Endothelial cell (in vitro differentiated cells): ENCODE data around the gene FOLR2. TPM values are rescaled to one million over a fixed set of nuclear protein-coding genes. Genes with fewer than 3 reads are reported as not detected.

Experiments
- DNase-seq: peaks from one replicate; pipeline ENCODE4 v3.0.0; 2021; ENCODE audit warnings: low spot score
- H3K27ac Mint-ChIP-seq: one replicate; pipeline ENCODE4 v1.8.0; 2021; ENCODE audit warnings: mixed read lengths, inconsistent platforms; ENCODE audit not compliant: unreplicated experiment
- H3K27me3 Mint-ChIP-seq: one replicate; pipeline ENCODE4 v1.8.0; 2021; ENCODE audit warnings: mild to moderate bottlenecking, moderate library complexity, mixed read lengths, inconsistent platforms; ENCODE audit not compliant: unreplicated experiment
- H3K36me3 Mint-ChIP-seq: one replicate; pipeline ENCODE4 v1.8.0; 2021; ENCODE audit warnings: mild to moderate bottlenecking, low read depth, mixed read lengths, inconsistent platforms; ENCODE audit not compliant: unreplicated experiment
- H3K4me1 Mint-ChIP-seq: one replicate; pipeline ENCODE4 v1.8.0; 2021; ENCODE audit warnings: mild to moderate bottlenecking, mixed read lengths, inconsistent platforms; ENCODE audit not compliant: unreplicated experiment
- H3K4me3 Mint-ChIP-seq: one replicate; pipeline ENCODE4 v1.8.0; 2021; ENCODE audit warnings: mild to moderate bottlenecking, mixed read lengths, inconsistent platforms; ENCODE audit not compliant: unreplicated experiment
- H3K9me3 Mint-ChIP-seq: one replicate; pipeline ENCODE4 v1.8.0; 2021; ENCODE audit warnings: mixed read lengths, inconsistent platforms; ENCODE audit not compliant: unreplicated experiment
- total RNA-seq: library from RNA; stranded (reverse); fragmentation: NEBNext Ultra II Directional; extraction: Animal tissue kit (Norgen Biotek cat#: 25700); gene quantifications from one replicate; pipeline ENCODE4 v1.2.1, GENCODE V29; 2021; ENCODE audit not compliant: unreplicated experiment
- TF ChIP-seq, protein P1 (sequence below): fragments of 200-600 bp; sonication (generic); IDR thresholded peaks from one replicate; pipeline ENCODE4 v1.5.0; 2021; ENCODE audit warnings: antibody characterized with exemption; ENCODE audit not compliant: unreplicated experiment

The FOLR2 gene
- total RNA-seq, 1 donor from 2014 or later, result not detected

DNA sequence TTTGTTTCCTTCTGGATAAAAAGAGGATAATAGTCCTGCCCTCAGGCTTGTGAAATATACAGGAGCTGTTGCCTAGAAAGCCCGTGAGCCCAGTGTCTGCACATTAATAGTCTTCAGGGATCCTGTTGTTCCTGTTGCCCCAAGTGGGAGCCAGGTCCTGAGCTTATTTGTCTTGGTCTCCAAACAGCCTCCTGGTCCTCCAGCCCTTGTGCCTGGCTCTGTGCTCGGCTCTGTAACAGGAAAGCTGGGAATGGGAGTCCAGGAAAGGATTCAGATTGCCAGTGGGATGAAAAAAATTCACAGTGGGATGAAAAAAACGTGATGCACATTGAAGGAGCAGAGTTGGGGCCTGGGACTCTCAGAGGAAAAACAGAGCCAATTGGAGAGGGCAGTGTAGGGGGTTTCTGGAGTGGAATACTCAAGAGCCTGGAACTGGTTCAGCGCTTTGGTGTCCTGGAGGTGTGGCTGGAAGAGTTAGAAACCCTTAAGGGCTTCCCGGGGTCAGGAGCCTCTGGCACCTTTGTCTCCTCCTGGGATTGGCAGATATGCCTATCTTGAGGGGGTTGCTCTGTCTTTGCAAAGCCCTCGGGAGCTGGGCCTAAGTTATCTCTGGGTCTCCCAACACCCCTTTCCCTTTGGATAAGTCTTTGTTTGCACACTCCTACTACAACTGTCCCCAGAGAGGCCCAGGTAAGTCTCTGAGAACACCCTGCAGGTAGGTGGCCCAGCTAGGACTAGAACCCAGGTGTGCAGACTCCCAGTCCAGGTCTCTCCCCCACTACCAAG is 5.7 kb downstream of the FOLR2 start:
- no peaks in the 10 kb centered on the region for H3K9me3 Mint-ChIP-seq
- H3K36me3 Mint-ChIP-seq, result peaks cover 3% of the 10 kb centered on the region
- peak overlapping the region; percentile 86 for H3K4me3 Mint-ChIP-seq
- DNase-seq, result no peak
- peaks cover 17% of the 10 kb centered on the region for H3K4me1 Mint-ChIP-seq
- TF ChIP-seq, protein P1, sequence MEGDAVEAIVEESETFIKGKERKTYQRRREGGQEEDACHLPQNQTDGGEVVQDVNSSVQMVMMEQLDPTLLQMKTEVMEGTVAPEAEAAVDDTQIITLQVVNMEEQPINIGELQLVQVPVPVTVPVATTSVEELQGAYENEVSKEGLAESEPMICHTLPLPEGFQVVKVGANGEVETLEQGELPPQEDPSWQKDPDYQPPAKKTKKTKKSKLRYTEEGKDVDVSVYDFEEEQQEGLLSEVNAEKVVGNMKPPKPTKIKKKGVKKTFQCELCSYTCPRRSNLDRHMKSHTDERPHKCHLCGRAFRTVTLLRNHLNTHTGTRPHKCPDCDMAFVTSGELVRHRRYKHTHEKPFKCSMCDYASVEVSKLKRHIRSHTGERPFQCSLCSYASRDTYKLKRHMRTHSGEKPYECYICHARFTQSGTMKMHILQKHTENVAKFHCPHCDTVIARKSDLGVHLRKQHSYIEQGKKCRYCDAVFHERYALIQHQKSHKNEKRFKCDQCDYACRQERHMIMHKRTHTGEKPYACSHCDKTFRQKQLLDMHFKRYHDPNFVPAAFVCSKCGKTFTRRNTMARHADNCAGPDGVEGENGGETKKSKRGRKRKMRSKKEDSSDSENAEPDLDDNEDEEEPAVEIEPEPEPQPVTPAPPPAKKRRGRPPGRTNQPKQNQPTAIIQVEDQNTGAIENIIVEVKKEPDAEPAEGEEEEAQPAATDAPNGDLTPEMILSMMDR, result no peak
- peaks cover 10% of the 10 kb centered on the region for H3K27me3 Mint-ChIP-seq
- peak overlapping the region; percentile 13 for H3K27ac Mint-ChIP-seq

- TF ChIP-seq, protein P1, result peak; percentile 16
- Mint-ChIP-seq H3K4me1 (peaks cover 13% of the 10 kb centered on the region), H3K36me3 (peaks cover 3% of the 10 kb centered on the region), H3K9me3 (no peaks in the 10 kb centered on the region), H3K4me3 (peak overlapping the region; percentile 86), H3K27ac (peak overlapping the region; percentile 67), H3K27me3 (peaks cover 9% of the 10 kb centered on the region)
- peak; percentile 91 for DNase-seq
Observed at GRCh38 chr11:72222907-72223614, 6.5 kb downstream of the FOLR2 start.

DNA sequence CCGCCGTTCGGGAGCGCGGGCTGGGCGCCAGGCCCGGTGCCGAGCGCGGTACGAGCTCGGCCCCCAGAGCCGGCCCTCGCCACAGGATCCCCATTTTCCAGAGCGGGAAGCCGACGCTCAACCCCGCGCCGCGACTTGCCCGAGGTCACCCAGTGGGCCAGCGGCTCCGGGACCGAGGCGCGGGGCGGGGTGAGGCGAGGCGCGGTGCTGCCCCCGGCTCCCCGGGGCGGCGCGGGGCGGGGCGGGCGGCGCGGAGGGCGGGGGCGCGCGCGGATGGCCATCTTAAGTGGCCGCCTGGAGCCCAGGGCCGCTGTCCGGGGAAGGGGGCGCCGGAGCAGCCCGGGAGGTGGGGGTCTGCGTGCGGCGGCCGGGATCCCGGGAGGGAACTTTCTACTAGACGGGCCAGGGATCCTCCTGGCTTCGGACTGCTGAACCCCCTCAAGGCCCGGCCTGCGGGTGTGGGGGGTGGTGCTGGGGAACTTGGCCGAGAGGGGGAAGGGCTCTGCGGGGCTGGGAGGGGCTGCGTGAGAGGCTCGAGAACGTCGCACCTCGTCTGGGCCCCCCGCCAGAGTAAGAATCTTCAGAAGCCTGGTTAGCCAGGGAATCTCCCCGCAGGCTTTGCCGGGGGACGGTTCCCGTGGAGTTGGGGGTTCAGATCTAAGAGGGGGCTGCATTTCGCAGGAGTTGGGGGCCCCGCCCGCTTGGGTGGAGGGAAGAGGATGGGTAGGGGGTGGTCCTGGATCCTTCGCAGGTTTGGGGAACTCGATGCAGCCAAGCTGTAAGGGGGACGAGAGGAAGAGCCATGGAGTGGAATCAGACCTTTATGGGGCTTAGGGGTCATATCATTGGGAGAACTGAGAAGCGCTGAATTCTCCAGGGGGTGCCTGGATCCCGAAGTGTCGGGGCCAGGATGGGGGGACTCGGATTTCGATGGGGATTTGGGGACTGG is 7.3 kb downstream of the FOLR2 start:
- DNase-seq, result peak; percentile 68
- no peaks in the 10 kb centered on the region for H3K9me3 Mint-ChIP-seq
- peak overlapping the region; percentile 64 for H3K27ac Mint-ChIP-seq
- H3K4me3 Mint-ChIP-seq, result peak overlapping the region; percentile 97
- H3K27me3 Mint-ChIP-seq, result peaks cover 9% of the 10 kb centered on the region
- TF ChIP-seq, protein P1, result no peak
- peaks cover 3% of the 10 kb centered on the region for H3K36me3 Mint-ChIP-seq
- H3K4me1 Mint-ChIP-seq, result peaks cover 11% of the 10 kb centered on the region

DNA sequence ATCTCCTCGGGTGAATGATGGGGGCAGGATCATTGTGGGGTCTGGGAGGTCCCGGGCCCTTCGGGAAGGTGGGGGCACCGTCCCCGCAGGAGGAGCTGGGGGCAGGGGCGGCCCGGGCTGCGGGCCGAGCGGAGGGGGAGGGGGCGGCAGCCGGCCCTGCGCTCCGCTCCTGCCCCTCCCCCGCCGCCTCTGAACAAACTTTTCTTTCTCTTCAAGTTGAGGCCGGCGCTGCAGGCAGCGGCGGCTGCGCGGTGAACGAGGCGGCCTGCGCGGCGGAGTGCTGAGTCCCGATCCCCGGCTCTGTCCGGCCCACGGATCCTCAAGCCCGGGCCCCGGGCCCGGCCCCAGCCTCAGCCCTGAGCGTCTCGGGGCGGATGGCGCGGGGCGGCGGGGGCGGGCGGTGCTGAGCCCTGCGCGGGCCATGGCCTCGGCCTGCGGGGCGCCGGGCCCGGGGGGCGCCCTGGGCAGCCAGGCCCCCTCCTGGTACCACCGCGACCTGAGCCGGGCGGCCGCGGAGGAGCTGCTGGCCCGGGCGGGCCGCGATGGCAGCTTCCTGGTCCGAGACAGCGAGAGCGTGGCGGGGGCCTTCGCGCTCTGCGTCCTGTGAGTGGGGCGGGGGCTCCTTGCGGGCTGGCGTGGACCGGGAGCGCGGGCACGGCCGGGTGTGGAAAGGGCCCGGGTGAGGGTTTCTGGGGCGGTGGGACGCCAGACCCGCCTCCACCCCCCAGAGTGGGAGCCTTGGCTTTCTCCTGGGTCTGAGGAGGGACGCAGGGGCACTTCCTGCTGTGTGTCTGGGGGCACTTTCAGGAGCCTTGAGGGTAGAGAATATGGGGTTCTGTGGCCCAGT is 8.2 kb downstream of the FOLR2 start, which contains the start of gene INPPL1:
INPPL1 (plus strand) TSS at position 204 of the 847 bp plus-strand sequence; CDS start at position 422, 218 bp downstream.
- Mint-ChIP-seq H3K9me3 (no peaks in the 10 kb centered on the region), H3K27ac (peak within 1 kb of the TSS; percentile 64), H3K36me3 (peaks cover 8% of the 10 kb centered on the region), H3K4me1 (peaks cover 14% of the 10 kb centered on the region), H3K4me3 (peak within 1 kb of the TSS; percentile 97), H3K27me3 (peaks cover 9% of the 10 kb centered on the region)
- DNase-seq, result peak; percentile 58
- TF ChIP-seq, protein P1, result no peak
